GM19452 (cell line): ENCODE data around the gene KIF13A.
"Not testable (repeated sequence)": the region's sequence is repeated elsewhere in the genome, so short reads cannot be mapped to it uniquely, and the experiment has no call there.

ENCODE experiments used
- ATAC-seq: cut with Tn5 transposase; IDR thresholded peaks from one replicate; pipeline ENCODE4 v1.9.1; 2021; ENCODE audit not compliant: unreplicated experiment

KIF13A gene

DNA sequence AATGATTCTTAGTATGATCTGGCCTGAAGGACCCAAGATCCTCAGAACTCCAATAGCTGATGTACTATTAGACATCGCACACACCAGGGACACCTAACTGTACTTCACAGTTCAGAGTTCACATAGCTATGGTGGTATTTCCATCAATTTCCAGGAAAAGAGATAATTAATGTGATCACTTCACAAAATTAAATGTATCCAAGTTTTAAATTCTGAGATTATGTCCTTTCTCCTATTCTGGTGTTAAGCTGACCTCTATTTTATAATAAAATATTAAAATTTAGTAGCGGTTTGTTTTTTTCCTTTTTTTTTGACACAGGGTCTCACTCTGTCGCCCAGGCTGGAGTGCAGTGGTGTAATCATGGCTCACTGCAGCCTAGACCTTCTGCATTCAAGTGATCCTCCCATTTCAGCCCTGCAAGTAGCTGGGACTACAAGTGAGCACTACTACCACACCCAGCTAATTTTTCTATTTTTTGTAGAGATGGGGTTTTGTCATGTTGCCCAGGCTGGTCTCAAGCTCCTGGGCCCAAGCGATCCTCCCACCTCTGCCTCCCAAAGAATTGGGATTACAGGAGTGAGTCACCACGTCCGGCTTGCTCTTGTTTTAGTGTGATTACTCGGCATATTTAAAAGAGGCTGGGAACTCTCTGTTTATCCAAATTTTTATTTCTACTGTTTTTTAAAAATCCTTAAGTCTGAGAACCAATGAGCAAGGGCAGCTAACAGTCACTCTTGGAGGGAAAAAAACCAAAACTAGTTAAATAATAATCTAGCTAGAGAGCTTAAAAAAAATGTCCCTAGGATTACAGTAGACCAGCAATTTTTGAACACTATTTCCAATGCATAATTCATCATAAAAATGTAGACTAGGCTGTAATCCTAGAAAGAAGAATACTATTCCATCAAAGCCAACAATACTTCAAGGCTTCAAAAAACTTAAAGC, 16.0 kb downstream of the KIF13A start:
- no peak for ATAC-seq

DNA sequence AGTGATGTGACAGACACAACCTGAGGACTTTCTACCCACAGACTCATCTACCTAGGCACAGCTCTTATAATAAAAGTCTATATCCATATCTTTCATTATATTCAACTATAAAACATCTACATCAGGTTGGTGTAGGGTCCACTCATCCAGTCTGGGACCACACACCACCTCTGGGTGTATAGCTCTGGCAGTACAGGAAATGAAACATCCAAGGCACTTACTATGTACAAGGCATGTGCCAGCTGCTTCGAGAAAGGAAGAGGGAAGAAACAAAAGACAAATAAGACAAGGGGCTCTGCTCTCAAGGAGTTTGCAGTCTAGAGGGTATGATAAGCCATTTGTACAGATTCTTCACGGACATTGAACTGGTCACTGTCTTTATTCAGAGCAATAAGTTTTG, 18.6 kb downstream of the KIF13A start:
- no peak for ATAC-seq

DNA sequence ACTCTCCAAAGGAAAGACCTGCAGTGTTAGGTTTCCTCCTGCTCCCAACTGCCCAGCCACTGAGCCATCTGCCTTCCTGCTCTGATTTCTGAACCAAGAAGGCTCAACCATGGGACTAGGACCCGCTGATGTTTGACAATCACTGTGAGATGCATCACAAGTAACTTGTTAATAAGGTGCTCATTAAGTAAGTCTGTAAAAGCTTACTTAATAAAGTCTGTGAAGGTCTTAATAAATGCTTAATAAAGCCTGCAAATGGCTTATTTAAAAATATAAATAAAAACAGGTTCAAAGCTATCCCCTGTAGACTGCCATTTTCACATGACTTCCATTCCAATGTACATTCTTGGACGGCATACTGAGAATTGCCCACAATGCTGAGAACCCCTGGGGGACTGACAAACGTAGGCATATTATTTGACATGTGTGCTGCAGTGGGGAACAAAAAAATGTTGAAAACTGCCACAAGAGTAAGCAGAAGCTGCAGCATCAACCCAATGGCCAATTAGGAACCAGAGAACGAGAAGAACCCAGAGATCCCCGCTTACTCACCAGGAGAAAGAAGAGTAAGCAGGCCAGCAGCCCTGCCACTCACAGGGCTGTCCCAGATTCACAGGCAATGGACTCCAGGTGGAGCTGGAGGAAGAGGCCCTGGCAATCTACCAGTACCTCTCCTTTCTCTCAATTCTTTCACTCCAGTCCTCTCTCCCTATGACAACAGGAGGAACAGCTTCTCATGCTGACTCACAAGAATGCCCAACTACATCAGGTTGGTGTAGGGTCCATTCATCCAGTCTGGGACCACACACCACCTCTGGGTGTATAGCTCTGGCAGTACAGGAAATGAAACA, 19.5 kb downstream of the KIF13A start:
- ATAC-seq, result no peak

DNA sequence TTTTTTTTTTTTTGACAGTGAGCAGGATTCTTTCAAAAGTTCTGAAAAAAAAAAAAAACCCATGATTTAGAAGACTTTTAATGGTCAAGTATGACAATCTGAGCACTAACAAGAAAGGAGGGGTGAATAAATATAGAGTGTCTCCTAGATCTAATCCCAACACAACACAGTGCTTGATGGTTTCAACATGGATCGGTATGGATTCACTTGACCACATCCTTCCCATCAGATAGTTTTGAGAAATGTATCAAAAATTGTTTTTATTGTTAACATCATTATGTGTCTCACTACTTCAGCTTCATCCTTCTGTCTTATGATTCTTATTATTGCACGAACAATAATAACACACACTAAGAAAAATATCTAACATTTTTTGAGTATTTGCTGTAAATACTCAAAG, 21.0 kb downstream of the KIF13A start:
- no peak for ATAC-seq

DNA sequence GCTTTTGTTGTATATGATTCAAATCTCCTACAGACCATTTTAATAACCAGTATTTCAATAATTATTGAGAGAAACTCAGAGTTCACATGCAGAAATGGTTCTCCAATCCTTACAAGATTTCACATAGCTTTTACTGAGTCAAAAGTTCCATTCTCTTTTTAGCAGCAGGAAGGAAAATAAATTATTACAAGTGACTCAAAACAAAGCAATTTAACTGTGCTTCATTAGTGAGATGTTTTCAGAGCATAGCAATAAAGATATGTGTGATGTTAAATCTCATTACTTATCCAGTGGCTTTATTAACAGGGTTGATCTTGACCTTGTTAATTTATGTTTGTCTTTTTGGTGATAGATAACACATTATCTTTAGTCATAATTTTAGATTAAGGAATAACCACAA, 22.0 kb downstream of the KIF13A start:
- ATAC-seq, result no peak

DNA sequence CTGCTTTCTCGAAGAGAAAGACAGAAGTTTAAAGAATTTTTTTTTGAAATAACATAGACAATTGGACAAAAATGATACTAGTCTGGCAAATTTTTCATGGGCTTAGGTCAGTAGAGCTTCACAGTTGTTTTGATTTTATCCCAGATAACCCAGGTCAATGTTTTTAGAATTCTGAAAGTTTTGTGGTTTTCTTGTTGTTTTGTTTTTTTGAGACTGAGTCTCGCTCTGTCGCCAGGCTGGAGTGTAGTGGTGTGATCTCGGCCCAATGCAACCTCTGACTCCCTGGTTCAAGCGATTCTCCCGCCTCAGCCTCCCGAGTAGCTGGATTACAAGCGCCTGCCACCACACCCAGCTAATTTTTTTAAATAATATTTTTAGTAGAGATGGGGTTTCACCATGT, 22.8 kb downstream of the KIF13A start:
- ATAC-seq, result no peak

DNA sequence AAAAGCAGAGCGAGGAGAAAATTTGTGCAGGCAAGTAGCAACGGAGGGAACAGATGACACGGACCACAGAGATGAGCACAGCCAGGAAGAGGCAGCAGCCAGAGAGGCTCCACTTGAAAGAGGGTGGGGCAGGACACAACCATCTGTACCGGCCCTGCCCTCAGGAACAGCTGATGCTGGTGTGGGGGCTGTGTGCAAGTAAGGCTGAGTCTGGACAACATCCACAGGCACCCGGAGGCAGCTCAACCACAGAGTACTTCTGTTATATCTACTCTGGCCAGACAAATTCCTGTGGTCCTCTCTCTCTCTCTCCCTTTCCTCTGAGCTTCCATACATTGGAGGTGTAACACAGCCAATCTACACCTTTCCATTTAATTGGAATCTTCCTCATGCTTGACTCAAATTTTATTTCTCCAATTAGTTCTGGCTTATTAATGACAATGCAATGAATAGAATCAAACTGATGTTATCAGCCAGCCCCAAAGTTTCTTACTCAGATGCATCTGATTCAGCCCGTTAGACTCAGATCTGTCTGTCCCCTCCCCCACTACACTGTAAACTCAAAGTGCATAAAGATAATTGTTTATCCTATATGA, 24.9 kb downstream of the KIF13A start:
- no peak for ATAC-seq

DNA sequence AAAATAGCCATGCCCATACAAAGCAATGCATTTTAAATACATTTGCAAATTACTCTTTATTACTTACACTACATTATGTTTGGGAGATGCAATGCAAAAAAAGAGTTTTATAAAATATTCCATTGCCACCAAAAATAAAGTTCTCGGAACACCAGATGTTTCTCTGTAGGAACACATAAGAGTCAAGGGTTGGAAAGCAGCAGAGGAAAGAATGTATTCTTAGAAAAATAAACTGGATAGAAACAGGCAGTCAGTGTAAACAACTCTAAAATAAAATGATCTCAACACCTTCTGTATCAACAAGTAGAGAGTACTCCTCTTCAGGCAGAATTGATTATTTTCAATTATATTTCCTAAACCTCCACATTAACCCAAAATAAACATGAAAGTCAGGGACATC, 28.1 kb downstream of the KIF13A start:
- ATAC-seq, result no peak

DNA sequence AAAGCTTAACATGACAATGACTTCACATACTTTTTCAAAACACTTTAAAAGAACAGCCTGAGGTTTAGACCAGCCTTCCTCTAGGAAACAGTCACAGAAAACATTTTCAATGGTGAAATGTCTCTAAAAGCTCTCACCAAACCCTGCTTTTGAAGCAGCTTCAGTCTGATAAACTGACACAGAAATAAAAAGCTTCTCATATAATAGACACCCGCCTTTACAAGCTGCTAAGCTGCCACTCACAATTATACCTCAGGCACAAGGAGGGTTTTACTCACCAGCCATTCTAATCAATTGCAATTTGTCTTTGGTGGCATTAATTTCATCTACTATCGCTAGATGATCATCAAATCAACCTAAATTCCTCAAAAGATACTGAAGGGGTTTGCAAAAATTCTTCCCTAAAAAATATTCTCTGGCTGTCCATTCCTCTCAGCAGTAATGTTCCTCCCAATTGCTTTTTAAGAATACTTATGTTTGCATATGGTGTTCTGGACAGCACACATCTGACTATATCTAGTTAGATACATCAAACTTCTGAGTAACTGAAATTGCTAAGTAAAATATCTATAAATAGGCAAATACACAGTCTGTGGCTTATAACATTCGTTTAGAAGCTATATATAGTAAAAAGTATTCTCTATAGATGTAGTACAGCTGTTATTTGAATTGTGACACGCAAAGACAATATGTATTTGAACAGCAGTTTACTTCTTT, 29.4 kb downstream of the KIF13A start:
- ATAC-seq, result no peak

DNA sequence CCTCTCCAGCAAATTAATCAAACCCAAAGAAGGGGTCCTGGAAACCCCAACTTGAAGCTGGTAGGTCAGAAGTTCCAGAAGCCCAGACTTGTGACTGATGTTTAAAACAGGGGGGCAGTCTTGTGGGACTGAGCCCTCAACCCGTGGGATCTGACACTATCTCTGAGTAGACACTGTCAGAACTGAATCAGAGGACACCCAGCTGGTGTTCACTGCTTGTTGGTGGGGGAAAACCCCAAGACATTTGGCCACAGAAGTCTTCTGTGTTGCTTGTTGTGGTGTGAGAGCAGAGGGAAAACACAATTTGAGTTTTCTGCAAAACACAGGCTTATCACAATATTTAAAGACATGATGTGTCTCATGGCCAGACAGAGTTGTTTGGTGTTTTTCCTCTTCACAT, 29.9 kb downstream of the KIF13A start:
- no peak for ATAC-seq

DNA sequence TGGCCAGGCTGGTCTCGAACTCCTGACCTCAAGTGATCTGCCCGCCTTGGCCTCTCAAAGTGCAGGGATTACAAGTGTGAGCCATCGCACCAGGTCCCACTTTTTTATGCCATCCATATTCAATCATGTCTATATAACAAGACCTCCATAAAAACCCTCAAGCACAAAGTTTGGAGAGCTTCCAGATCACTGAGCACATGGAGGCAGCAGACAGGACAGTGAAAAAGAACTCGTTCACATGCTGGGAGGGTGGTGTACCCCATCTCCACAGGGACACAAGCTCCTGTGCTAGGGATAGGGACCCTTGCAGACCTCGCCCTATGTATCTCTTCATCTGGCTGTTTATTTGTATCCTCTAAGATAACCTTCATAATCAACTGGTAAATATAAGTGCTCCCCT, 30.3 kb downstream of the KIF13A start:
- ATAC-seq, result no peak

DNA sequence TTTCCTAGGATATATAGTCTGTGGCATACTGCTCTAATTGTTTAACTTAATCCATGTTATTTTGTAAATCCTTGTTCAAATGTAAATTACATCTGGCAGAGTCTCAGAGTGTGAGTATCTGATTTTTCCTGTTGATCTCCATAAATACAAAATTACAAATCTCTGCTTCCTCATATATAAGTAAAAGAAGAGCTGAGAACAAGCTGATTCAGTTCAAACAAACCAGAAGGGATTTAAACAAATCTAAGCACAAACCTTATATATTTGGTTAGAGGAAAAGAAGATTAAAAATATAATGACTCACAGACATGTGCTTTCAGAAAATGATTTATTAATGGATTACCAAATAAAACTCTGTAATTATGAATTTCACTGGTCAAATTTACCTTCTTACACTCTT, 37.3 kb downstream of the KIF13A start:
- no peak for ATAC-seq

DNA sequence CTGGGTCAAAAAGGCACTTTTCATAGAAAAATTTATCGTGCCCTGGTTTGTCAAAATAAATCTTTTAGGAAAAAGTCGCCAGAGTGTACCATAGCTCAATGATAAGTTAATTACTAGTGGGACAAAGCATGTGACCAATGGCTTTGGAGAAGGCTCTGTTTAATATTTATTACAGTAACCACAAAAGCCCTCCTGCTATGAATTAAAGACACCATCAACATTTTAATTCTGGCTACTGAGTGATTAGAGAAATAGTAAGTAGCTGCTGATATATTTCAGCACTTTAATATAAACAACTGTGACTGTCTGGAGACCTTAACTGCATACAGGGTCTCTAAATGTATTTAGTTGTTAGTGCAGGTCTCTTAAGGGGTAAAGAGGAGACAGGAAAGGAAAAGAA, 38.3 kb downstream of the KIF13A start:
- no peak for ATAC-seq

DNA sequence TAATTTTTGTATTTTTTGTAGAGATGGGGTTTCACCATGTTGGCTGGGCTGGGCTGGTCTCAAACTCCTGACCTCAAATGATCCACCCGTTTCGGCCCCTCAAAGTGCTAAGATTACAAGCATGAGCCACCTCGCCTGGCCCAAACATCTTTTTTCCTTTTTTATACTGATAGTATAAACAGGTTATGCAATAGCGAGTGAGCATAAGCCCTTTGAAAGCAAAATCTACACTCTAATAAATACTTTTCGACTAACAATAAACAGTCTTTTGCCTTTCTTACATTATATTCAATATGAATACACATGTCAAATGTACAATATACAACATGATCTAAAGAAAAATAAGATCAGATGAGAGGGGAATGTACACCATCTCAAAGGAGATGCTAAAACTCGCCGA, 38.7 kb downstream of the KIF13A start:
- no peak for ATAC-seq

DNA sequence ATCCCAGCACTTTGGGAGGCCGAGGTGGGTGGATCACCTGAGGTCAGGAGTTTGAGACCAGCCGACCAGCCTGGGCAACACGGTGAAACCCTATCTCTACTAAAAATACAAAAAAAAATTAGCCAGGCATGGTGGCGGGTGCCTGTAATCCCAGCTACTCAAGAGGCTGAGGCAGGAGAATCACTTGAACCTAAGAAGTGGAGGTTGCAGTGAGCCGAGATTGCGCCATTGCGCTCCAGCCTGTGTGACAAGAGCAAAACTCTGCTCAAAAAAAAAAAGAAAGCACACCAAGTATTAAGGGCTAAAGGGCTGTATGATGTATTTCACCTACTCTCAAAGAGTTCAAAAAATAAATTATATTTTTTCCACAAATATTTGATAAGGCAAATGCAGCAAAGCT, 39.9 kb downstream of the KIF13A start:
- not testable (repeated sequence) for ATAC-seq

DNA sequence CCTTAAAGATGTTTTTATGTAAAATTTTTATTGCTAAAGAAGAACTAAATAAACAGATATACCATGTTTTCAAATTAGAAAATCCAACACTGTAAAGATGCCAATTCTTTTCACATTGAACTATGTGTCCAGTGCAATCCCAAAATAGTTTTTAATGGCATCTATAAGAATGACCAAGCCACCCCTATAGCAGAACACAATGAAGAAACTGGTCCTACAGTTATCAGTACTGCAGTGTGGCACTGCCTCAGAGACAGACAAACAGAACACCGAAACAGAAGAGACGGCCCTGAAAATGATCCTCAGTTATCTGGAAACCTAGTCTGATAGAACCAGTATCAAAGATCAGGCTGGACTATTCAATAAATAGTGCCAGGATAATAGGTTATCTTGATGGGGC, 41.9 kb downstream of the KIF13A start:
- no peak for ATAC-seq

DNA sequence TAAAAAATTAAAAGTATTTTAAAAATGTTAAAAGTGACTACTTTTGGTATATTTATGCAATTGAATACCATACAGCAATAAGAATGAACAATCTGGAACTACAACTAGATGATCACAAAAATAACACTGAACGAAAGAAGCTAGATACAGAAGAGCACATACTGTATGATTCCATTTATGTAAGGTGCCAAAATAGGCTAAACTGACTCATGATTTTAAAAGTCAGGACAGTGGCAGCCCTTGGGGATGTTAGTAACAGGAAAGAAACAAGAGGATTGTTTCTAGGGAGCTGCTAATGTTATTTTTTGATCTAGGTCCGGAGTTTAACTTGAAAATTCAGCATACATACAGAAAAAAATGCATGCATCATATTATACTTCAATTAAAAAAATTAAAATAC, 42.3 kb downstream of the KIF13A start:
- no peak for ATAC-seq

DNA sequence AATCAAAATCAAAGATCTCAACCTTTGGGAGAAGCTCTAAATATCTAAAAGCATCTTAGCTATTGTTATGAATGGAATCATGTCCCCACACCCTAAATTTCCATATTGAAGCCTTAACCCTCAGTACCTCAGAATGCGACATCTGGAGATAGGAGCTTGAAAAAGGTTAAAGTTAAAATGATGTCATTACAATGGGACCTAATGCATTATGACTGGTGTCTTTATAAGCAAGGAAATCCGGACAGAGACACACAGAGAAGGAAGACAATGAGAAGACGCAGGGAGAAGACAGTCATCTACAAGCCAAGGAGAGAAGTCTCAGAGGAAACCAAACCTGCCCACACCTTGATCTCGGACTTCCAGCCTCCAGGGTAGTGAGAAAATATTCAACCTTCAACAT, 46.1 kb downstream of the KIF13A start:
- no peak for ATAC-seq

DNA sequence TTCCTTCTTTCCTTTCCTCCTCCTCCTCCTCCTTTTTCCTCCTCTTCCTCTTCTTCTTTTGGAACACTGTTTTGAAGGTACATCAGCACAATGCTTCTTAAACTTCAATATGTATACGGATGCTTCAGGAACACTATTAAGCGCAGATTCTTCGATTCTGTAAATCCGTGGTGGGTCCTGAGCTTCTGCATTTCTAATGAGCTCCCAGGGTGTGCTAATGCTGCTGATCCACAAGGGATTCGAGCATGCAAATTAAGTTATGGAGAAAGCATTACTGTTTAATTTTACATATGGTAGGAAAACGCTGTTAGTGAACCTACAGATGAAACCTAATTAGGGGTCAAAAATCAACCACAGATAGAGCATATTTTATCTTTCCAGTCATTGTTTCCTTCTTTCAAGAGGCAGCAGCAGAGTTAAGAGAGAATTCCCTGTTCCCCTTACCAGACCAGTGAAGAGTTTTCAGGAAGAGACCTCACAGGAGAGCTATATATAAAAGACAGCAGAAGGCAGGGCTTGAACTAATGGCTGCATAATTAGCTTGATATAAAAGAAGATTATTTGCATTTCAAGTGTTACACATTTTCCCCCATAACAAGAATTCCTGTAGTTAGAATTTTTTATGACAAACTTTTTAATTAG, 47.2 kb downstream of the KIF13A start:
- ATAC-seq, result no peak

DNA sequence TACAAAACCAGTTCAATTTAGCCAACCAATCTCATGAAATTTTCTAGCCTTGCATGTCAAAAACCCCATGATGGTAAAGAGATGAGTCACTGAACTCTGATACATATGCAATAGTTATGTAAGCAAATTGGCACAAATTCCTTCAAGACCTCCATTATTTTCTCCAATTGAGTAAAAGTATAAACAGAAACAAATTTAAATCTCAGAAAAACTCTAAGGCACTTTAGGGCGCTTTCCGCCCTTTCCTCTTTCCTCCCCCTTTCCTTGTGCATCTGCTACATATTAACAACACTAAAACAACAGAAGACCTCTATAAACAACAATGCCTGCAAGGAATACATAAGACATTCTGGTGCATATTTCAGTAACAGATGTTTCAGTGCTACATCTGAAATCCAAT, 48.5 kb downstream of the KIF13A start:
- no peak for ATAC-seq
